ENCODE data around the gene MRPS34. TPM values are rescaled to one million over a fixed set of nuclear protein-coding genes. Genes with fewer than 3 reads are reported as not detected.

The MRPS34 gene
- total RNA-seq, 4 donors from 2014 or later: 67.3 to 146 (median 98.1) TPM

DNA sequence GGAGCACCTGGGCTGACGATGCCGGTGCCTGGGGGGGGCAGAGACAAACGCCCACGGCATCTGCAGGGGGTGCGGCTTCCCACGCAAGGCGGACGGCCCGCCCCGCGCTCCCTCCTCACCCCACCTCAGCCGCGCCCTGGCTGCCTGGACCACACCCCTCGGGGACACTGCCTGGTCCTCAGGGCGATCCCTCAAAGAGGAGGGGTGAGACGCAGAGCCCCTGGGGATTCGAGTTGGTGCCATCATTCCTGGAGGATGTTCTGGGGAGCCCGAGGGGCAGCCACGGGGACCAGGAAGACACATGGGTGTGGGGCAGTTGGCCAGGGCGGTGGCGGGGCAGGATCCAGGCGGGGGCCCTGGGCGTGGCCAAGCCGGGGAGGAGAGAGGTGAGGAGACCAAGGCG is 16.7 kb upstream of the MRPS34 start:
- Histone ChIP-seq H3K27ac (no peak overlapping the region), H3K9me3 (no peaks in the 10 kb centered on the region), H3K27me3 (no peaks in the 10 kb centered on the region), H3K36me3 (peaks cover 17 to 21% of the 10 kb centered on the region in 2 donors), H3K4me3 (replicated peaks in 1 of 3) (no peak overlapping the region), H3K4me1 (peaks cover 10% of the 10 kb centered on the region in 2 donors)
- intact Hi-C loops (cut with DNase I): no loop called here
- no peak for TF ChIP-seq POLR2A (IDR thresholded peaks at IDR 0.05)
- TF ChIP-seq, protein P1, sequence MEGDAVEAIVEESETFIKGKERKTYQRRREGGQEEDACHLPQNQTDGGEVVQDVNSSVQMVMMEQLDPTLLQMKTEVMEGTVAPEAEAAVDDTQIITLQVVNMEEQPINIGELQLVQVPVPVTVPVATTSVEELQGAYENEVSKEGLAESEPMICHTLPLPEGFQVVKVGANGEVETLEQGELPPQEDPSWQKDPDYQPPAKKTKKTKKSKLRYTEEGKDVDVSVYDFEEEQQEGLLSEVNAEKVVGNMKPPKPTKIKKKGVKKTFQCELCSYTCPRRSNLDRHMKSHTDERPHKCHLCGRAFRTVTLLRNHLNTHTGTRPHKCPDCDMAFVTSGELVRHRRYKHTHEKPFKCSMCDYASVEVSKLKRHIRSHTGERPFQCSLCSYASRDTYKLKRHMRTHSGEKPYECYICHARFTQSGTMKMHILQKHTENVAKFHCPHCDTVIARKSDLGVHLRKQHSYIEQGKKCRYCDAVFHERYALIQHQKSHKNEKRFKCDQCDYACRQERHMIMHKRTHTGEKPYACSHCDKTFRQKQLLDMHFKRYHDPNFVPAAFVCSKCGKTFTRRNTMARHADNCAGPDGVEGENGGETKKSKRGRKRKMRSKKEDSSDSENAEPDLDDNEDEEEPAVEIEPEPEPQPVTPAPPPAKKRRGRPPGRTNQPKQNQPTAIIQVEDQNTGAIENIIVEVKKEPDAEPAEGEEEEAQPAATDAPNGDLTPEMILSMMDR (IDR thresholded peaks at IDR 0.05): no peak
- 94 to 96% methylated on average over 20 to 23 of the region's 25 CpGs for WGBS, 2 donors
- no peak for DNase-seq

DNA sequence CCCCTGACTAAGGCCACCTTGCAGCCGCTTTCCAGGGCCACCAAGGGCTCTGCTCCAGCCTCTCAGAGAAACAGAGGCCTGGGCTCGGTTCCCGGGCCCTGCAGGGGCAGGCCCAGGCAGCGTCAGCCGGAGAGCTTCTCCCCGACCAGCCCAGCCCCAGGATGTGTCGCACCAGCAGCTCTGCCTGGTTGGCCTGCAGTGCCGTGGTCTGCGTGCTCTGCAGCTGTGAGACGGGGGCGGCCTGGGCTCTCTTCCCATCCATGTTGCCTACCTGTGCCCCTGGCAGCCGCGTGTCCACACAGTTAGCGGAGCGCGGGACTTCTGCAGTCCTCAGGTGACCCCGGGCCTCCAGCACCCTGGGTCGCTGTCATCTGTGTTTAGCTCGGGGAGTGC is 15.8 kb upstream of the MRPS34 start:
- no peak overlapping the region for H3K4me3 ChIP-seq (replicated peaks in 1 of 3)
- peaks cover 17 to 21% of the 10 kb centered on the region in 2 donors for H3K36me3 ChIP-seq
- H3K4me1 ChIP-seq: peaks cover 5 to 9% of the 10 kb centered on the region in 2 donors
- 74 to 85% methylated on average over 4 to 5 of the region's 19 CpGs for WGBS, 2 donors
- intact Hi-C loops (cut with DNase I): no loop called here
- H3K9me3 ChIP-seq: no peaks in the 10 kb centered on the region
- TF ChIP-seq, protein P1 (IDR thresholded peaks at IDR 0.05): no peak
- TF ChIP-seq POLR2A (IDR thresholded peaks at IDR 0.05): no peak
- no peak for DNase-seq
- no peaks in the 10 kb centered on the region for H3K27me3 ChIP-seq
- no peak overlapping the region for H3K27ac ChIP-seq

DNA sequence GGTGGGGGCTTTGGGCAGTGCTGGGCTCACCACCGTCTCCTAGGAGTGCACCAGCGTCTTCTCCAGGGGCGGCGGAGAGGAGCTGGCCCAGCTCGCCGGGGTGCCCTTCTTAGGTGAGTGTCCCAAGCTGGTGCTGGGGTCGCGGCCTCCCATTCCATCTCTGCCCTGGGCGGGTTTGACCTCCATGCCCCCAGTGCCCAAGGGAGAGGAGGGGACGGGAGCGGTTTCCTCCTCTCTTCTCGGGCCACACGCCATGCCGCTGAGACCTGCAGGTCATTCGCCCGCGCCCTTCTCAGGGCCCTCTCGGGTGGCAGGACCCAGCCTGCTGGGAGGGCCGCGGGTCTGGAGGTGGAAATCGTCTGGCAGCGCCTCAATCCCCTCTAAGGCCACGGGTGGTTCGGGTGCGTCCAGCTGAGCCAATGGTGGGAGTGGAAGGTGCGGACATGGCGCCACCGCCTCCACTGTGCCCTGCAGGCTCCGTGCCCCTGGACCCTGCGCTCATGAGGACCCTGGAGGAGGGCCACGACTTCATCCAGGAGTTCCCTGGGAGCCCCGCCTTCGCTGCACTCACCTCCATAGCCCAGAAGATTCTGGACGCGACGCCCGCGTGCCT is 15.3 kb upstream of the MRPS34 start:
- H3K27ac ChIP-seq: no peak overlapping the region
- no peak for DNase-seq
- TF ChIP-seq, protein P1 (IDR thresholded peaks at IDR 0.05): no peak
- TF ChIP-seq POLR2A (IDR thresholded peaks at IDR 0.05): no peak

DNA sequence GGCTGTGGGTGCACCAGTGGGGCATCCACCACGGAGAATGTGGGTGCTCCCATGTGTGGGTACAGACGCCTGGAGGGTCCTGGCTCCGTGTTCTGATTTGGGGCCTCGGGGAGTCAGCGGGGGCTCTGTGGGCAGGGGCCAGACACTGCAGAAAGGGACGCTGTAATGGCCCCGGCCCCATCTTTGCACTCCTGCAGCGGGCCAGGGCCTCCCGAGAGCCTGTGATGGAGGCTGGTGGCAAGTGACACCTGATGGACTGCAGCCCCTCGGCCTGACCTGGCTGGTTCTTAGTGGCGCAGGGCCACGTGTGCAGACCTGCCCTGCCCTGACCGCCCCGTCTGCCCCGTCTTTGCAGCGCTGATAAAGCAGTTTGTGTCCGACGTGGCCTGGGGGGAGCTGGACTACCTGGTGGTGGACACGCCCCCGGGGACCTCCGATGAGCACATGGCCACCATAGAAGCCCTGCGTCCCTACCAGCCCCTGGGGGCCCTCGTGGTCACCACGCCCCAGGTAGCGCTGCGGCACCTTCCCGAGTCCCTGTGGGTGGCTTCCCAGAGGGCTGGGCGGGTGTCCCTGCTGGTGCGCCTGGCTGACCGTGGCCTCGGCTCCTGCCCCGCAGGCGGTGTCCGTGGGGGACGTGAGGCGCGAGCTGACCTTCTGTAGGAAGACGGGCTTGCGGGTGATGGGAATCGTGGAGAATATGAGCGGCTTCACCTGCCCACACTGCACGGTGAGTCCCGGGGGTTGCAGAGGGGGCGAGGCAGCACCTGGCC is 14.6 kb upstream of the MRPS34 start:
- peaks cover 17 to 21% of the 10 kb centered on the region in 2 donors for H3K36me3 ChIP-seq
- TF ChIP-seq POLR2A (IDR thresholded peaks at IDR 0.05): no peak
- TF ChIP-seq, protein P1 (IDR thresholded peaks at IDR 0.05): no peak
- H3K4me1 ChIP-seq: peaks cover 4 to 13% of the 10 kb centered on the region in 2 donors
- no peak overlapping the region for H3K4me3 ChIP-seq (replicated peaks in 1 of 3)
- DNase-seq: no peak
- H3K27ac ChIP-seq: no peak overlapping the region
- intact Hi-C loops (cut with DNase I): no loop called here
- no peaks in the 10 kb centered on the region for H3K9me3 ChIP-seq
- no peaks in the 10 kb centered on the region for H3K27me3 ChIP-seq
- 96 to 98% methylated on average over 17 to 20 of the region's 44 CpGs for WGBS, 2 donors

More for the DNA sequence above, 15.3 kb upstream of the MRPS34 start:
- intact Hi-C loops (cut with DNase I): no loop called here
- WGBS, 2 donors: 88 to 97% methylated on average over 11 to 19 of the region's 38 CpGs
- H3K27me3 ChIP-seq: no peaks in the 10 kb centered on the region
- peaks cover 4 to 13% of the 10 kb centered on the region in 2 donors for H3K4me1 ChIP-seq
- H3K4me3 ChIP-seq (replicated peaks in 1 of 3): no peak overlapping the region
- H3K9me3 ChIP-seq: no peaks in the 10 kb centered on the region
- peaks cover 17 to 21% of the 10 kb centered on the region in 2 donors for H3K36me3 ChIP-seq

DNA sequence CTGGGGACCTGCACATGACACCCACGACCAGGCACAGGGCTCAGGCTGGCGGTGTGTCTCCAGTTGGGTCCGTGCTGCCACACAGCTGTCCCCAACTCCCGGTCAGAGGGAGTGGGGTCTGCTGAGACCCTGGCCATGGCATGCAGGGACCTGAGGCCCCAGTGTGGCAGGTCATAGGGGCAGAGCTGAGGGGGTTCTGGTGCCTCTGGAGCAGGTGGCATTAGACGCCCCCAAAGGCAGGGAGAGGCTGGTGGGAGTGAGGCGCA is 14.1 kb upstream of the MRPS34 start:
- intact Hi-C loops (cut with DNase I): no loop called here
- Histone ChIP-seq H3K4me3 (replicated peaks in 1 of 3) (no peak overlapping the region), H3K9me3 (no peaks in the 10 kb centered on the region), H3K27me3 (no peaks in the 10 kb centered on the region), H3K36me3 (peaks cover 17 to 21% of the 10 kb centered on the region in 2 donors), H3K27ac (no peak overlapping the region), H3K4me1 (peaks cover 4 to 13% of the 10 kb centered on the region in 2 donors)
- 82 to 93% methylated on average over 4 to 6 of the region's 6 CpGs for WGBS, 2 donors
- TF ChIP-seq, protein P1 (IDR thresholded peaks at IDR 0.05): no peak
- no peak for TF ChIP-seq POLR2A (IDR thresholded peaks at IDR 0.05)
- DNase-seq: no peak
